Esophagus squamous epithelium (tissue), 5 donors: ENCODE results near the gene PAX6. TPM values are rescaled to one million over a fixed set of nuclear protein-coding genes. Genes with fewer than 3 reads are reported as not detected.

Experiments
- DNase-seq: peaks from one replicate; lab custom pipeline; 2025; lab: John Stamatoyannopoulos, UW
- H3K27ac ChIP-seq, 4 donors: fragments of 200-600 bp; sonication (generic); one replicate each; pipeline ENCODE4 v1.5.1; 2016 to 2019; ENCODE audit warnings: mild to moderate bottlenecking in 1 of 4
- H3K27me3 ChIP-seq, 4 donors: fragments of 200-600 bp; sonication (generic); 1 replicate in 3 of 4; 2 replicates in 1 of 4; pipeline versions ENCODE4 v1.5.1 to v1.6.0; 2017 to 2021; ENCODE audit warnings: antibody characterized with exemption in 1 of 4
- H3K36me3 ChIP-seq, 3 donors: fragments of 200-600 bp; sonication (generic); one replicate each; pipeline ENCODE4 v1.5.1; 2016 to 2019
- H3K4me1 ChIP-seq, 3 donors: fragments of 200-600 bp; sonication (generic); one replicate each; pipeline ENCODE4 v1.5.1; 2017 to 2019
- H3K4me3 ChIP-seq, 4 donors: fragments of 200-600 bp; sonication (generic); 1 replicate in 3 of 4; 2 replicates in 1 of 4; pipeline ENCODE4 v1.5.1; 2016 to 2019; ENCODE audit warnings: mild to moderate bottlenecking in 2 of 4, moderate library complexity in 1 of 4
- H3K9me3 ChIP-seq, 3 donors: fragments of 200-600 bp; sonication (generic); one replicate each; pipeline ENCODE4 v1.5.1; 2016 to 2019
- CTCF ChIP-seq, 6 experiments: fragments of 450-650 bp in 4 of 6; fragments of 200-600 bp in 2 of 6; sonication (generic) in 2 of 6; IDR thresholded peaks; one replicate each; pipeline ENCODE4 v1.5.1; 2016 to 2019; ENCODE audit warnings: antibody characterized with exemption in 6 of 6, mild to moderate bottlenecking in 4 of 6, moderate library complexity in 4 of 6
- POLR2A ChIP-seq, 4 donors: fragments of 450-650 bp; IDR thresholded peaks; one replicate each; pipeline ENCODE4 v1.6.1; 2017; ENCODE audit warnings: antibody characterized with exemption in 4 of 4, mild to moderate bottlenecking in 4 of 4, moderate library complexity in 3 of 4
- WGBS, 2 donors: methylation state at CpG; one replicate each; pipeline ENCODE4 v1.1.5; 2018; 5-methylcytosine and 5-hydroxymethylcytosine counted together
- intact Hi-C: fragments of 100-400 bp; cut with DNase I; formaldehyde crosslinking; loops from one replicate; pipeline ENCODE4 v1.15.0; 2022
- total RNA-seq, 4 donors: library from RNA; depleted of rRNA; stranded (reverse); fragments of >200 nt; gene quantifications; one replicate each; pipeline ENCODE4 v1.1.0, GENCODE V29; 2016
- donor health status: DM: yes; HTN: yes; CAD: no.

Gene PAX6
- total RNA-seq, 4 donors from 2014 or later, result 0.38 TPM; not detected in 3

- no peak for DNase-seq
- Histone ChIP-seq H3K36me3 (no peaks in the 10 kb centered on the region), H3K4me1 (peaks cover 3 to 48% (median 6%) of the 10 kb centered on the region in 3 donors), H3K27ac (no peak overlapping the region), H3K27me3 (peaks cover 57 to 100% (median 81%) of the 10 kb centered on the region in 4 donors), H3K4me3 (no peak overlapping the region), H3K9me3 (no peaks in the 10 kb centered on the region)
- TF ChIP-seq POLR2A (IDR thresholded peaks at IDR 0.05), result no peak
- TF ChIP-seq CTCF (IDR thresholded peaks at IDR 0.05), result no peak
- WGBS, 2 donors, result 50 to 74% methylated on average over 11 to 14 of the region's 14 CpGs
- intact Hi-C loops, result no loop called here
These were observed 12.0 kb upstream of the PAX6 start for GRCh38 chr11:31822927-31823643.

GRCh38 chr11:31822175-31822926 is 11.2 kb upstream of the PAX6 start:
- Histone ChIP-seq H3K27ac (no peak overlapping the region), H3K9me3 (no peaks in the 10 kb centered on the region), H3K4me3 (no peak overlapping the region), H3K27me3 (peaks cover 65 to 100% (median 85%) of the 10 kb centered on the region in 4 donors), H3K36me3 (no peaks in the 10 kb centered on the region), H3K4me1 (peaks cover 10 to 52% (median 13%) of the 10 kb centered on the region in 3 donors)
- intact Hi-C loops, result no loop called here
- 34 to 41% methylated on average over 14 of the region's 17 CpGs for WGBS, 2 donors
- no peak for DNase-seq
- TF ChIP-seq CTCF (IDR thresholded peaks at IDR 0.05), result no peak
- TF ChIP-seq POLR2A (IDR thresholded peaks at IDR 0.05), result no peak

GRCh38 chr11:31821766-31822165 is 10.6 kb upstream of the PAX6 start:
- Histone ChIP-seq H3K4me3 (no peak overlapping the region), H3K4me1 (peaks cover 16 to 52% (median 19%) of the 10 kb centered on the region in 3 donors), H3K27ac (no peak overlapping the region), H3K27me3 (peaks cover 69 to 100% (median 87%) of the 10 kb centered on the region in 4 donors), H3K36me3 (no peaks in the 10 kb centered on the region), H3K9me3 (no peaks in the 10 kb centered on the region)
- 13 to 19% methylated on average over 8 of the region's 8 CpGs for WGBS, 2 donors
- no peak for TF ChIP-seq POLR2A (IDR thresholded peaks at IDR 0.05)
- no peak for TF ChIP-seq CTCF (IDR thresholded peaks at IDR 0.05)
- no peak for DNase-seq
- intact Hi-C loops, result no loop called here

- H3K4me1 ChIP-seq, result peaks cover 21 to 53% (median 24%) of the 10 kb centered on the region in 3 donors
- no peaks in the 10 kb centered on the region for H3K36me3 ChIP-seq
- DNase-seq, result no peak
- no peaks in the 10 kb centered on the region for H3K9me3 ChIP-seq
- TF ChIP-seq CTCF (IDR thresholded peaks at IDR 0.05) (no peak), POLR2A (IDR thresholded peaks at IDR 0.05) (no peak)
- intact Hi-C loops, result no loop called here
- peaks cover 68 to 100% (median 89%) of the 10 kb centered on the region in 4 donors for H3K27me3 ChIP-seq
- no peak overlapping the region for H3K27ac ChIP-seq
- WGBS, 2 donors, result 18 to 21% methylated on average over 5 of the region's 5 CpGs
- no peak overlapping the region for H3K4me3 ChIP-seq
These were observed 10.2 kb upstream of the PAX6 start for GRCh38 chr11:31821235-31821764.

GRCh38 chr11:31820438-31820818 is 9.3 kb upstream of the PAX6 start:
- Histone ChIP-seq H3K36me3 (no peaks in the 10 kb centered on the region), H3K27me3 (peaks cover 59 to 100% (median 88%) of the 10 kb centered on the region in 4 donors), H3K27ac (no peak overlapping the region), H3K9me3 (no peaks in the 10 kb centered on the region), H3K4me3 (no peak overlapping the region), H3K4me1 (peaks cover 20 to 53% (median 30%) of the 10 kb centered on the region in 3 donors)
- TF ChIP-seq POLR2A (IDR thresholded peaks at IDR 0.05), result no peak
- 18 to 21% methylated on average over 3 to 7 of the region's 15 CpGs for WGBS, 2 donors
- intact Hi-C loops, result no loop called here
- DNase-seq, result no peak
